Prostate gland (tissue), 2 donors: Measurements from ENCODE around the gene RALGPS1. TPM values are rescaled to one million over a fixed set of nuclear protein-coding genes. Genes with fewer than 3 reads are reported as not detected.

ENCODE experiments used
- DNase-seq: peaks from one replicate; pipeline ENCODE4 v3.0.0-alpha.2; 2019; ENCODE audit warnings: low spot score
- H3K27ac ChIP-seq, 2 donors: fragments of 200-600 bp; sonication (generic); 2 replicates each; pipeline ENCODE4 v1.5.1; 2017 to 2019
- H3K27me3 ChIP-seq: fragments of 200-600 bp; sonication (generic); replicated peaks from 2 replicates; pipeline ENCODE4 v1.5.1; 2019; ENCODE audit not compliant: insufficient read depth
- H3K36me3 ChIP-seq, 2 donors: fragments of 200-600 bp; sonication (generic); 1 replicate in 1 of 2; 2 replicates in 1 of 2; pipeline versions ENCODE4 v1.5.1 to v1.8.1; 2017 to 2019
- H3K4me1 ChIP-seq: fragments of 200-600 bp; sonication (generic); replicated peaks from 2 replicates; pipeline ENCODE4 v1.5.1; 2019
- H3K4me3 ChIP-seq, 2 donors: fragments of 200-600 bp; sonication (generic); 2 replicates each; pipeline ENCODE4 v1.5.1; 2017 to 2019
- H3K9me3 ChIP-seq: fragments of 200-600 bp; sonication (generic); 2 replicates; pipeline ENCODE4 v1.5.1; 2017
- POLR2A ChIP-seq: fragments of 450-650 bp; IDR thresholded peaks from one replicate; pipeline ENCODE4 v1.6.1; 2016; ENCODE audit warnings: antibody characterized with exemption, mild to moderate bottlenecking
- POLR2AphosphoS5 ChIP-seq: sonication (generic); formaldehyde crosslinking; IDR thresholded peaks from one replicate; pipeline ENCODE4 v1.6.1; 2017; ENCODE audit warnings: antibody characterized with exemption
- WGBS: methylation state at CpG from one replicate; pipeline ENCODE4 v1.1.5; 2018; 5-methylcytosine and 5-hydroxymethylcytosine counted together
- intact Hi-C: fragments of 100-400 bp; cut with DNase I; formaldehyde crosslinking; loops from one replicate; pipeline ENCODE4 v1.14.2; 2022
- total RNA-seq, 2 donors: library from RNA; depleted of rRNA; stranded (reverse); fragments of >200 nt; gene quantifications; one replicate each; pipeline ENCODE4 v1.1.0, GENCODE V29; 2016
- TF ChIP-seq, protein P1 (sequence below), 4 experiments: fragments of 200-600 bp in 2 of 4; fragments of 450-650 bp in 2 of 4; sonication (generic) in 2 of 4; IDR thresholded peaks; 1 replicate in 3 of 4; 2 replicates in 1 of 4; pipeline ENCODE4 v1.5.1; 2016 to 2019; ENCODE audit warnings: antibody characterized with exemption in 4 of 4, mild to moderate bottlenecking in 2 of 4, moderate library complexity in 2 of 4

The RALGPS1 gene
- total RNA-seq, 2 donors from 2014 or later: 14.7 to 20.7 TPM

DNA sequence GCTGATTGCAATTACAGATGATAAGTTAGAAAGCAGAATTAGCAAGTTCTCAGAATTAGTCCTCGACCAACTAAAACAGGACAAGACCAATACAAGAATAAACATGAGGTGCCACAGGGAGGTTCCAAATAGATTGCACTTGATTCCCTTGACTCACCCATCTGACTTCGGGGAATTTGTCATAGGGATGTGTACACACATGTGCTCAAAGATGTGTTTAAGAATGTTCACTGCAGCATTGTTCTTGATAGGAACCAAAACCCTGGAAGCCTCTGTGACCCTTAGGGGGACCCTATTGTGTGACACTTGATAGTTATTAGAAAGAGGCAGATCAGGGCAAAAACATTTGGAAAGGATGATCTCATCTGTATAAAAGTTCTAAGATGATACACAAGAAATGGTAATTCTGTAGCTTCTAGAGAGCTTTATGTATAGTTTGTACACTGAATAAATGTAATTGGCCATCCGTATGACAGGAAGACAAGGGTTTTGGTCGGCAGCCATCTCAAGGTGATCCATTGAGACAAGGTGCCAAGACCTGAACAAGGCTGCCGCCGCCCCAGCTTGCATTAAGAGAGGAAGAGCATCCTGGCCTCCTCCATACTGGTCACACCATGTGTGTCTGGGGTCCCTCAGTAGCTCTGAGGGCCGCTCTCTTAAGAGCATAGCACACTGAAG lies 301.8 kb downstream of the RALGPS1 start:
- Histone ChIP-seq H3K36me3 (no peaks in the 10 kb centered on the region), H3K27me3 (no peaks in the 10 kb centered on the region), H3K4me3 (no peak overlapping the region), H3K4me1 (no peaks in the 10 kb centered on the region), H3K27ac (no peak overlapping the region), H3K9me3 (no peaks in the 10 kb centered on the region)
- no peak for DNase-seq
- 86% methylated on average over 7 of the region's 7 CpGs for WGBS
- intact Hi-C loops: no loop called here
- TF ChIP-seq, protein P1, sequence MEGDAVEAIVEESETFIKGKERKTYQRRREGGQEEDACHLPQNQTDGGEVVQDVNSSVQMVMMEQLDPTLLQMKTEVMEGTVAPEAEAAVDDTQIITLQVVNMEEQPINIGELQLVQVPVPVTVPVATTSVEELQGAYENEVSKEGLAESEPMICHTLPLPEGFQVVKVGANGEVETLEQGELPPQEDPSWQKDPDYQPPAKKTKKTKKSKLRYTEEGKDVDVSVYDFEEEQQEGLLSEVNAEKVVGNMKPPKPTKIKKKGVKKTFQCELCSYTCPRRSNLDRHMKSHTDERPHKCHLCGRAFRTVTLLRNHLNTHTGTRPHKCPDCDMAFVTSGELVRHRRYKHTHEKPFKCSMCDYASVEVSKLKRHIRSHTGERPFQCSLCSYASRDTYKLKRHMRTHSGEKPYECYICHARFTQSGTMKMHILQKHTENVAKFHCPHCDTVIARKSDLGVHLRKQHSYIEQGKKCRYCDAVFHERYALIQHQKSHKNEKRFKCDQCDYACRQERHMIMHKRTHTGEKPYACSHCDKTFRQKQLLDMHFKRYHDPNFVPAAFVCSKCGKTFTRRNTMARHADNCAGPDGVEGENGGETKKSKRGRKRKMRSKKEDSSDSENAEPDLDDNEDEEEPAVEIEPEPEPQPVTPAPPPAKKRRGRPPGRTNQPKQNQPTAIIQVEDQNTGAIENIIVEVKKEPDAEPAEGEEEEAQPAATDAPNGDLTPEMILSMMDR (IDR thresholded peaks at IDR 0.05): no peak
- TF ChIP-seq POLR2AphosphoS5 (no peak), POLR2A (no peak)

DNA sequence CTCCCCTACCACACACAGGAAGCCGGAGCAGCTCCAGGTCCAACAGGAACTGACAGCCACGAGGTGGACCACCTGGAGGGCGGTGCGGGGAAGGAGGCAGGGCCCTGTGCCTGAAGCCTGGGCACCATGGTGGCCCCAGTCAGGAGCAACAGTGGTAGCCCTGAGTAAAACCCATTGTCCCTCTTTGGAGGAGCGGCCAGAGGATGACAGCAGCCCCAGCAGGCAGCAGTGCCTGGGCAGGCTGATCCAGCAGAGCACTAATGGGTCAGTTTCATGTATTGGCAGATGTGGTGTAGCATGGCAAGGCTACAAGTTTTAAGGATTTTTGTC lies 302.3 kb downstream of the RALGPS1 start:
- 81% methylated on average over 5 of the region's 5 CpGs for WGBS
- no peaks in the 10 kb centered on the region for H3K36me3 ChIP-seq
- H3K9me3 ChIP-seq: no peaks in the 10 kb centered on the region
- no peak for DNase-seq
- intact Hi-C loops: no loop called here
- no peak overlapping the region for H3K27ac ChIP-seq
- H3K4me1 ChIP-seq: no peaks in the 10 kb centered on the region
- TF ChIP-seq, protein P1 (IDR thresholded peaks at IDR 0.05): no peak
- no peak for TF ChIP-seq POLR2AphosphoS5
- no peaks in the 10 kb centered on the region for H3K27me3 ChIP-seq
- H3K4me3 ChIP-seq: no peak overlapping the region

GRCh38 chr9:127218818-127219217 lies 304.2 kb downstream of the RALGPS1 start:
- Histone ChIP-seq H3K36me3 (no peaks in the 10 kb centered on the region), H3K27me3 (no peaks in the 10 kb centered on the region), H3K27ac (no peak overlapping the region), H3K4me1 (no peaks in the 10 kb centered on the region), H3K9me3 (no peaks in the 10 kb centered on the region), H3K4me3 (no peak overlapping the region)
- intact Hi-C loops: no loop called here
- DNase-seq: no peak
- 79% methylated on average over 10 of the region's 10 CpGs for WGBS
- TF ChIP-seq, protein P1 (IDR thresholded peaks at IDR 0.05): no peak
- no peak for TF ChIP-seq POLR2AphosphoS5
- TF ChIP-seq POLR2A: no peak

DNA sequence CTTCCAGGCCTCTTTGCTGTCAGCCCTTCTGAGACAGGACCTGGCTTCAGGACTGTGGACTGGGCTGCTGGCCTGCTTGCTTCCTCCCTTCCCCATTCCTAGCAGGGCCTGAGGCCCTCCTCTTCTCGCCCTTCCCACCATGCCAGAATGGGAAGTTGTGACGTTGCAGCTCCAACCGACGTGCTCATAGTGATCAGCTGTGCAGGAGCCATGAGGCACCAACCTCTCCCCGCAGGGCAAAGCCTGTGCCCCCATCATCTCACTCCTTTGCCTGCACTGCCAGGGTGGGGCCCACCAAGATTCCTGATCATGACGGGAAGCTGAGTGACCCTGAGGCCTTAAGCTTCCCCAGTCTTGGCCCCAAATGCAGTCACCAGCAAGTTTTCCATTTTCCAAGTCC lies 304.9 kb downstream of the RALGPS1 start:
- no peaks in the 10 kb centered on the region for H3K36me3 ChIP-seq
- H3K27me3 ChIP-seq: no peaks in the 10 kb centered on the region
- no peaks in the 10 kb centered on the region for H3K4me1 ChIP-seq
- no peak for TF ChIP-seq POLR2A
- no peak overlapping the region for H3K27ac ChIP-seq
- 72% methylated on average over 6 of the region's 6 CpGs for WGBS
- no peak overlapping the region for H3K4me3 ChIP-seq
- DNase-seq: no peak
- intact Hi-C loops: no loop called here
- H3K9me3 ChIP-seq: no peaks in the 10 kb centered on the region

- TF ChIP-seq, protein P1 (IDR thresholded peaks at IDR 0.05): no peak
- no peak for TF ChIP-seq POLR2A
- no peak for TF ChIP-seq POLR2AphosphoS5
- H3K4me3 ChIP-seq: no peak overlapping the region
- WGBS: 76% methylated on average over 2 of the region's 2 CpGs
- H3K27me3 ChIP-seq: no peaks in the 10 kb centered on the region
- no peak overlapping the region for H3K27ac ChIP-seq
- no peak for DNase-seq
- H3K9me3 ChIP-seq: no peaks in the 10 kb centered on the region
- intact Hi-C loops: loop anchor here (5.0 kb wide), 1 partner anchor 176 kb away; the partner anchor contains the start of gene SLC2A8
- H3K4me1 ChIP-seq: no peaks in the 10 kb centered on the region
- no peaks in the 10 kb centered on the region for H3K36me3 ChIP-seq
Measured at GRCh38 chr9:127221695-127222094, 307.1 kb downstream of the RALGPS1 start.
